Adipocyte (in vitro differentiated cells): Measurements from ENCODE around the gene PPP2R2C.

Experiments
- DNase-seq: peaks from one replicate; pipeline ENCODE4 v3.0.0-alpha.2; 2015; ENCODE audit warnings: low read depth
- H3K27me3 ChIP-seq: replicated peaks from 2 replicates; pipeline ENCODE4 v1.7.0; 2013; ENCODE audit warnings: mild to moderate bottlenecking, low read length, moderate library complexity; ENCODE audit not compliant: control insufficient read depth, insufficient read depth
- H3K36me3 ChIP-seq: 2 replicates; pipeline ENCODE4 v1.7.0; 2013; ENCODE audit warnings: low read length, mild to moderate bottlenecking, moderate library complexity; ENCODE audit not compliant: control insufficient read depth, insufficient read depth, severe bottlenecking
- H3K4me1 ChIP-seq: 2 replicates; pipeline ENCODE4 v1.7.0; 2013; ENCODE audit warnings: mild to moderate bottlenecking, low read length, moderate library complexity; ENCODE audit not compliant: control insufficient read depth, insufficient read depth
- H3K4me3 ChIP-seq: 2 replicates; pipeline ENCODE4 v1.7.0; 2013; ENCODE audit warnings: mild to moderate bottlenecking, low read length, moderate library complexity
- H3K9ac ChIP-seq: 2 replicates; pipeline ENCODE4 v1.7.0; 2013; ENCODE audit warnings: mild to moderate bottlenecking, low read length, moderate library complexity
- H3K9me3 ChIP-seq: 2 replicates; pipeline ENCODE4 v1.7.0; 2013; ENCODE audit warnings: mild to moderate bottlenecking, low read length, moderate library complexity; ENCODE audit not compliant: control insufficient read depth

PPP2R2C gene

DNA sequence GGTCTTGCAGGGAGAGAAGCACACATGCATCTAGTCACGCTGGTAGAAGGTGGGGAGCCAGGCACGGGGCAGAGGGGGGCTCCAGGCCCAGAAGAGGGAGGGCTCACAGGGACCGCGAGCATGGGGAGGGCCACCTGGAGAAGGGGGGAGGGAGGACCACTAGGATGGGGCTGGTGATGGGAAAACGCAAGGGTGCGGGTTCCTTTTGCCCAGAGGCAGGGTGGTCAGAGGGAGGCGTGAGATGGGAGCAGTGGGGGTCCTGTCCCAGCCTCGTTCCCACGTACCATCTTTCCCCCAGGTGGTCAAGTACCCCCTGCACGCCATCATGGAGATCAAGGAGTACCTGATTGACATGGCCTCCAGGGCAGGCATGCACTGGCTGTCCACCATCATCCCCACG lies 172.1 kb downstream of the PPP2R2C start:
- Histone ChIP-seq H3K36me3 (peaks cover 85% of the 10 kb centered on the region), H3K27me3 (no peaks in the 10 kb centered on the region), H3K9ac (no peak overlapping the region), H3K4me3 (no peak overlapping the region), H3K9me3 (no peaks in the 10 kb centered on the region), H3K4me1 (no peaks in the 10 kb centered on the region)
- DNase-seq: no peak

- Histone ChIP-seq H3K9ac (no peak overlapping the region), H3K9me3 (no peaks in the 10 kb centered on the region), H3K36me3 (peaks cover 89% of the 10 kb centered on the region), H3K27me3 (no peaks in the 10 kb centered on the region), H3K4me3 (no peak overlapping the region), H3K4me1 (no peaks in the 10 kb centered on the region)
- no peak for DNase-seq
These were observed 172.5 kb downstream of the PPP2R2C start for GRCh38 chr4:6299875-6300274.

DNA sequence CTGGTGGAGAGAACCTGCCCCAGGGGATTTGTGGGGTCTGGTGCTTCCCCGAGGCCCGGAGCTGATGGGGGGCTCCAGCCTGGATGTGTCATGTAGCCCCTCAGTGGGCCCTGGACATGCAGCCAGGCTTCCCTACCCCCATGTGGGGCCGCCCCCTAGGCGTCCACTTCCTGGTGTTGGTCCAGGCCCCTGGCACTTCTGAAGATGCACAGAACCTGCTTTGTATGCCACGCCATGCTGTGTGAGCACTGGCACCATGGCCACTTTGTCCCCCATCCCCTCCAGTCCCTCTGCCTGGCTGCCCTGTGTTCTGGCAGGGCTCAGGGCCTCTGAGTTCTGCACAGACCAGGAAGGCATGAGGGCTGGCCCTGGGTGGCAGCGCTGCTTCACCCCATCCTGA lies 173.6 kb downstream of the PPP2R2C start:
- H3K27me3 ChIP-seq: no peaks in the 10 kb centered on the region
- H3K9me3 ChIP-seq: no peaks in the 10 kb centered on the region
- H3K4me3 ChIP-seq: no peak overlapping the region
- H3K36me3 ChIP-seq: peaks cover 89% of the 10 kb centered on the region
- no peak overlapping the region for H3K9ac ChIP-seq
- DNase-seq: no peak
- no peaks in the 10 kb centered on the region for H3K4me1 ChIP-seq

DNA sequence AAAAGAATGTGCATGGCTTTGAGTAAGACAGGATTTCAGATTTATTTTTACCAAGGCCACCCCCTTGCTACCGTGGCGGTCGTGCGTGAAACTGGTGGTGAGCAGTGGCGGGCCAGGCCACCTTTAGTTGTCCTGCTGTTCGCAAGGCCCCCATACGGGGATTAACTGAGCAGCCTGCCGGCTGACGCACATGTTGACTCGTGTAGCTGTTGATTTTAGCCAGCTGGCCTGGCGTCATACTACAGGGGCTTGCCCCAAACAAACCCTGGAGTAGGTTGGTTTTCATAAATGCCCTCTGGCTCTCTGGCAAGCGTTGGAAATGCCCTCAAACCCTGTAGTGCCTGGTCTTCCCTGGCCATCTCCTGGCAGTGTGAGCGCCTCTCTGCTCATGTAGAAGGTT lies 174.4 kb downstream of the PPP2R2C start:
- Histone ChIP-seq H3K9ac (no peak overlapping the region), H3K27me3 (no peaks in the 10 kb centered on the region)
- DNase-seq: no peak

GRCh38 chr4:6297266-6297815 lies 175.1 kb downstream of the PPP2R2C start:
- Histone ChIP-seq H3K9ac (no peak overlapping the region), H3K4me3 (no peak overlapping the region), H3K9me3 (no peaks in the 10 kb centered on the region), H3K36me3 (peaks cover 89% of the 10 kb centered on the region), H3K4me1 (no peaks in the 10 kb centered on the region), H3K27me3 (no peaks in the 10 kb centered on the region)
- DNase-seq: no peak

More for the DNA sequence above, 174.4 kb downstream of the PPP2R2C start:
- peaks cover 89% of the 10 kb centered on the region for H3K36me3 ChIP-seq
- no peaks in the 10 kb centered on the region for H3K9me3 ChIP-seq
- H3K4me3 ChIP-seq: no peak overlapping the region
- no peaks in the 10 kb centered on the region for H3K4me1 ChIP-seq

DNA sequence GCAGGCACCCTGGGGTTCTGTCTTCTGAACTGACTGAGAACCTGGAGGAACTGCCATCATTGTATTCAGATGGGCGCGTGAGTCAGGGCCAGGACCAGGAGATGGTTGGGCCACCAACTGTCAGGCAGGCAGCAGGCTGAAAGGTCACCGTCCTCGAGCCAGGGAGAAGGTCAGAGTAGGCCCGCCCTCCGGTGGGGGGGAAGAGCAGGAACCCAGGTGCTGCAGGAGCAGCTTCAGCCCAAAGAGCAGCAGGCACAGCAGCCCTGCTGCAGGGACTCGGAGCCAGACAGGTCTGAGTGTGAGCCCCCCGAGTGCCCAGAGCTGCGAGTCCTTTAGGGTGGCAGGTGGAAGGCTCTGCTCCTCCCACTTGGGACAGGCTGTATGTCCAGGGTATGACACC lies 176.4 kb downstream of the PPP2R2C start:
- Histone ChIP-seq H3K9me3 (no peaks in the 10 kb centered on the region), H3K4me1 (no peaks in the 10 kb centered on the region)
- DNase-seq: no peak

GRCh38 chr4:6295495-6295894 lies 176.9 kb downstream of the PPP2R2C start:
- peaks cover 89% of the 10 kb centered on the region for H3K36me3 ChIP-seq
- no peaks in the 10 kb centered on the region for H3K9me3 ChIP-seq
- H3K9ac ChIP-seq: no peak overlapping the region
- no peak for DNase-seq
- H3K4me1 ChIP-seq: no peaks in the 10 kb centered on the region
- H3K4me3 ChIP-seq: no peak overlapping the region
- no peaks in the 10 kb centered on the region for H3K27me3 ChIP-seq

More for the DNA sequence above, 176.4 kb downstream of the PPP2R2C start:
- Histone ChIP-seq H3K27me3 (no peaks in the 10 kb centered on the region), H3K36me3 (peaks cover 89% of the 10 kb centered on the region), H3K9ac (no peak overlapping the region), H3K4me3 (no peak overlapping the region)

GRCh38 chr4:6294705-6295421 lies 177.6 kb downstream of the PPP2R2C start:
- Histone ChIP-seq H3K9me3 (no peaks in the 10 kb centered on the region), H3K36me3 (peaks cover 92% of the 10 kb centered on the region), H3K9ac (no peak overlapping the region), H3K4me3 (no peak overlapping the region), H3K27me3 (no peaks in the 10 kb centered on the region), H3K4me1 (no peaks in the 10 kb centered on the region)
- DNase-seq: no peak

- Histone ChIP-seq H3K4me3 (no peak overlapping the region), H3K9me3 (no peaks in the 10 kb centered on the region), H3K4me1 (no peaks in the 10 kb centered on the region), H3K27me3 (no peaks in the 10 kb centered on the region), H3K36me3 (peaks cover 99% of the 10 kb centered on the region), H3K9ac (no peak overlapping the region)
- DNase-seq: no peak
These were observed 178.8 kb downstream of the PPP2R2C start for GRCh38 chr4:6293661-6294060.

DNA sequence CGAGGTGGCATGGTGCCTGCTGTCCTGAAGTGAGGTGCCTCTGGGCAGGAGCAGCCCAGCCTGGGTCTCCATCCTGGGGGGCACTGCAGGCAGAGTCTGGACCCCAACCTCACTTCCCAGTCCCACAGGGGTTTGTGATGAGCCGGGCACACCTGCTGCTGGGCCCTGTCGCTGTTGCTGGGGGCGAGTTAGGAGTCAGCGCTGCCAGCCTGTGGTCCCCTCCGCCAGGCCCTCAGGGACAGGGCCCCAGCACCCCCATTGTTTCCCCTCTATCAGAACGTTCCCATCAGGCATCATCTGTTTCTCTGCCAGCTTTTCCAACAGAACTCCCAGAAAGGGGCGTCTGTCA lies 179.3 kb downstream of the PPP2R2C start:
- Histone ChIP-seq H3K9ac (no peak overlapping the region), H3K4me1 (no peaks in the 10 kb centered on the region), H3K9me3 (no peaks in the 10 kb centered on the region), H3K36me3 (peaks cover 99% of the 10 kb centered on the region), H3K4me3 (no peak overlapping the region), H3K27me3 (no peaks in the 10 kb centered on the region)
- DNase-seq: no peak

GRCh38 chr4:6292376-6293096 lies 179.9 kb downstream of the PPP2R2C start:
- Histone ChIP-seq H3K9me3 (no peaks in the 10 kb centered on the region), H3K9ac (no peak overlapping the region), H3K36me3 (peaks cover 98% of the 10 kb centered on the region), H3K4me3 (no peak overlapping the region), H3K27me3 (no peaks in the 10 kb centered on the region), H3K4me1 (no peaks in the 10 kb centered on the region)
- DNase-seq: no peak
